Endothelial cell of umbilical vein (primary cell): ENCODE results near the gene ZSCAN12. TPM values are rescaled to one million over a fixed set of nuclear protein-coding genes. Genes with fewer than 3 reads are reported as not detected.

Experiments
- BruUV-seq: library from RNA; stranded (reverse); fragments of 400-500 nt; replicated peaks from 2 replicates; lab custom pipeline; 2021; lab: Mats Ljungman, UMichigan
- CTCF ChIA-PET: fragments of 300-600, 350-600 bp; sonication (Branson Sonifier 250); formaldehyde crosslinking; loops from one replicate; lab custom pipeline; 2021; ENCODE audit warnings: antibody characterized with exemption, inconsistent platforms; lab: Charles Lee
- POLR2A ChIA-PET: fragments of 300-600, 350-600 bp; sonication (Branson Sonifier 250); formaldehyde crosslinking; loops from one replicate; lab custom pipeline; 2021; ENCODE audit warnings: antibody characterized with exemption, inconsistent platforms; lab: Charles Lee
- DNase-seq: peaks from one replicate; pipeline ENCODE4 v3.0.0-alpha.2; 2011; ENCODE audit warnings: low read depth, low spot score
- FAIRE-seq: peaks from 2 replicates; lab custom pipeline; 2011; peaks lifted over from hg19 to GRCh38; lab: Jason Lieb, UNC
- H2AFZ ChIP-seq: 2 replicates; pipeline ENCODE4 v1.6.0; 2012; ENCODE audit warnings: low read depth, low read length, control low read depth, inconsistent platforms
- H3K27ac ChIP-seq: 2 replicates; pipeline ENCODE4 v1.5.1; 2011; ENCODE audit warnings: low read depth, mild to moderate bottlenecking, control low read depth, low read length, moderate library complexity; ENCODE audit not compliant: insufficient read depth
- H3K27me3 ChIP-seq, 2 experiments: 2 replicates each; pipeline versions ENCODE4 v1.6.0 to v1.6.1; 2011; ENCODE audit warnings: low read length in 2 of 2, mixed read lengths in 1 of 2; ENCODE audit not compliant: control insufficient read depth in 2 of 2, insufficient read depth in 2 of 2
- H3K36me3 ChIP-seq, 2 experiments: 2 replicates in 1 of 2; 3 replicates in 1 of 2; pipeline ENCODE4 v1.5.1; 2011; ENCODE audit warnings: low read length in 2 of 2, mild to moderate bottlenecking in 1 of 2, moderate library complexity in 1 of 2; ENCODE audit not compliant: control insufficient read depth in 2 of 2, insufficient read depth in 2 of 2; ENCODE audit errors: extremely low read depth in 1 of 2
- H3K4me1 ChIP-seq: 3 replicates; pipeline ENCODE4 v1.5.1; 2011; ENCODE audit warnings: mild to moderate bottlenecking, low read length; ENCODE audit not compliant: control insufficient read depth, insufficient read depth; ENCODE audit errors: extremely low read depth
- H3K4me2 ChIP-seq: 2 replicates; pipeline ENCODE4 v1.6.1; 2011; ENCODE audit warnings: low read length, control low read depth, mixed read lengths; ENCODE audit not compliant: insufficient read depth
- H3K4me3 ChIP-seq, 3 experiments: fragments of 200-600 bp in 1 of 3; sonication (generic), shearing (Covaris generic) in 1 of 3; replicated peaks in 1 of 3; 2 replicates each; pipeline ENCODE4 v1.5.1; 2011 to 2016; ENCODE audit warnings: control low read depth in 3 of 3, low read length in 3 of 3, mild to moderate bottlenecking in 2 of 3, inconsistent platforms in 1 of 3, low read depth in 1 of 3, moderate library complexity in 1 of 3; ENCODE audit not compliant: insufficient read depth in 1 of 3
- H3K79me2 ChIP-seq: 2 replicates; pipeline ENCODE4 v1.6.0; 2012; ENCODE audit warnings: low read length, inconsistent platforms; ENCODE audit not compliant: control insufficient read depth, insufficient read depth
- H3K9ac ChIP-seq: replicated peaks from 2 replicates; pipeline ENCODE3; 2011; ENCODE audit warnings: low read length, control low read depth; ENCODE audit not compliant: insufficient read depth; ENCODE audit errors: extremely low read depth
- H3K9me1 ChIP-seq: replicated peaks from 3 replicates; pipeline ENCODE4 v1.6.0; 2011; ENCODE audit warnings: mild to moderate bottlenecking, low read length; ENCODE audit not compliant: control insufficient read depth, insufficient read depth; ENCODE audit errors: extremely low read depth
- H3K9me3 ChIP-seq: replicated peaks from 2 replicates; pipeline ENCODE4 v1.5.1; 2012; ENCODE audit warnings: low read length, inconsistent platforms; ENCODE audit not compliant: control insufficient read depth, insufficient read depth
- H4K20me1 ChIP-seq: replicated peaks from 2 replicates; pipeline ENCODE3; 2011; ENCODE audit warnings: mild to moderate bottlenecking, low read length; ENCODE audit not compliant: control insufficient read depth, insufficient read depth; ENCODE audit errors: extremely low read depth
- EZH2 ChIP-seq: IDR thresholded peaks from 2 replicates; pipeline ENCODE4 v1.6.1; 2012; ENCODE audit warnings: borderline replicate concordance, low read depth, mild to moderate bottlenecking, moderate library complexity, low read length, inconsistent platforms; ENCODE audit not compliant: severe bottlenecking
- FOS ChIP-seq: IDR thresholded peaks from 2 replicates; pipeline ENCODE4 v1.6.1; 2011; ENCODE audit warnings: mild to moderate bottlenecking, low read length, moderate library complexity, borderline replicate concordance; ENCODE audit not compliant: insufficient read depth
- GATA2 ChIP-seq: IDR thresholded peaks from 2 replicates; pipeline ENCODE4 v1.7.0; 2011; ENCODE audit warnings: low read depth, mild to moderate bottlenecking, moderate library complexity, mixed read lengths, low read length; ENCODE audit not compliant: insufficient read length, insufficient read depth
- JUN ChIP-seq: IDR thresholded peaks from 2 replicates; pipeline ENCODE4 v1.6.1; 2011; ENCODE audit warnings: borderline replicate concordance, low read depth; ENCODE audit not compliant: insufficient read length, insufficient read depth
- MYC ChIP-seq: IDR thresholded peaks from one replicate; pipeline ENCODE4 v1.6.1; 2011; ENCODE audit warnings: mild to moderate bottlenecking, low read depth, low read length
- POLR2A ChIP-seq: IDR thresholded peaks from 2 replicates; pipeline ENCODE4 v1.6.1; 2012; ENCODE audit warnings: low read depth, mild to moderate bottlenecking, control low read depth, low read length
- POLR2AphosphoS5 ChIP-seq: IDR thresholded peaks from 2 replicates; pipeline ENCODE4 v1.6.1; 2012; ENCODE audit warnings: low read depth, mild to moderate bottlenecking, control low read depth, low read length, moderate library complexity; ENCODE audit not compliant: insufficient read depth
- dilution Hi-C: fragments of 300-500 bp; cut with MboI; formaldehyde crosslinking; loops from one replicate; pipeline ENCODE4 v1.15.0; 2019; ENCODE audit warnings: low sequenced_read_pairs; ENCODE audit not compliant: extremely low pct_ligation_motif_present
- intact Hi-C: fragments of 100-400 bp; cut with micrococcal nuclease; formaldehyde crosslinking; loops from one replicate; pipeline ENCODE4 v1.10.0; 2022
- polyA plus RNA-seq, 4 experiments: library from polyadenylated mRNA; depleted of rRNA in 3 of 4; stranded (reverse) in 3 of 4; unstranded in 1 of 4; fragments of >200 nt; gene quantifications; 2 replicates each; pipeline versions ENCODE4 v1.2.1 to v1.2.3, GENCODE V29; 2011 to 2012; ENCODE audit warnings: missing spikeins in 1 of 4
- total RNA-seq: library from RNA; stranded (reverse); gene quantifications from 2 replicates; pipeline ENCODE4 v1.2.3, GENCODE V29; 2021
- TF ChIP-seq, protein P1 (sequence below), 2 donors: IDR thresholded peaks; 1 replicate in 1 of 2; 2 replicates in 1 of 2; pipeline ENCODE4 v1.5.1; 2011; ENCODE audit warnings: low read length in 2 of 2, mild to moderate bottlenecking in 2 of 2, moderate library complexity in 2 of 2, control low read depth in 1 of 2, inconsistent platforms in 1 of 2, low read depth in 1 of 2; ENCODE audit not compliant: insufficient read depth in 1 of 2; ENCODE audit errors: extremely low read depth in 1 of 2
- TF ChIP-seq, protein P2 (sequence below): IDR thresholded peaks from 2 replicates; pipeline ENCODE4 v1.6.1; 2011; ENCODE audit not compliant: insufficient read depth, insufficient read length

Gene ZSCAN12
- total and polyA plus RNA-seq, 2 donors (not counting 3 experiments of a cell fraction or from before 2014, with no cell fraction given), result 1.3 to 4.4 TPM

DNA sequence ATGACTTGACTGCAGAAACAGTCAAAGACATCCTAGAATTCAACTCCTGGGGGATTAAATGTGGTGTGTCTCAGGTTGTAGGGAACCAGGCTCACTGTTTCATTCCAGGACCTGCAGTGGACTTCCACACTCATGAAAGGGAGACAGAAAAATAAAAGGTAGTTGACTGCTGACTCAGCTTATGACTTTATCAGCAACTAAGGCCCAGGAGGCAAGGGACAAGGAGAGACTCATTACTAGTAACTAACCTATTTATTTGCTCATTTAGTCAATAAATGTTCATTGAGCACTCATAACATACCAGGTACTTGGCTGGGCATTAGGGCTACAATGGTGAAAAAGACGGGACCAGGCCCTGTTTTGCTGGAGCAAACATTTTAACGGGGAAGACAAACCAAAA, 66.5 kb downstream of the ZSCAN12 start:
- intact Hi-C loops, result no loop called here
- no peak overlapping the region for H3K4me2 ChIP-seq
- H3K36me3 ChIP-seq, result no peaks in the 10 kb centered on the region
- dilution Hi-C loops, result no loop called here
- H4K20me1 ChIP-seq, result no peaks in the 10 kb centered on the region
- no peak for FAIRE-seq
- no peak for DNase-seq
- H3K9ac ChIP-seq, result no peak overlapping the region
- no peaks in the 10 kb centered on the region for H3K27me3 ChIP-seq
- POLR2A ChIA-PET, result no interaction called here
- no peak overlapping the region for H3K27ac ChIP-seq
- TF ChIP-seq, protein P1, sequence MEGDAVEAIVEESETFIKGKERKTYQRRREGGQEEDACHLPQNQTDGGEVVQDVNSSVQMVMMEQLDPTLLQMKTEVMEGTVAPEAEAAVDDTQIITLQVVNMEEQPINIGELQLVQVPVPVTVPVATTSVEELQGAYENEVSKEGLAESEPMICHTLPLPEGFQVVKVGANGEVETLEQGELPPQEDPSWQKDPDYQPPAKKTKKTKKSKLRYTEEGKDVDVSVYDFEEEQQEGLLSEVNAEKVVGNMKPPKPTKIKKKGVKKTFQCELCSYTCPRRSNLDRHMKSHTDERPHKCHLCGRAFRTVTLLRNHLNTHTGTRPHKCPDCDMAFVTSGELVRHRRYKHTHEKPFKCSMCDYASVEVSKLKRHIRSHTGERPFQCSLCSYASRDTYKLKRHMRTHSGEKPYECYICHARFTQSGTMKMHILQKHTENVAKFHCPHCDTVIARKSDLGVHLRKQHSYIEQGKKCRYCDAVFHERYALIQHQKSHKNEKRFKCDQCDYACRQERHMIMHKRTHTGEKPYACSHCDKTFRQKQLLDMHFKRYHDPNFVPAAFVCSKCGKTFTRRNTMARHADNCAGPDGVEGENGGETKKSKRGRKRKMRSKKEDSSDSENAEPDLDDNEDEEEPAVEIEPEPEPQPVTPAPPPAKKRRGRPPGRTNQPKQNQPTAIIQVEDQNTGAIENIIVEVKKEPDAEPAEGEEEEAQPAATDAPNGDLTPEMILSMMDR (IDR thresholded peaks at IDR 0.05; ENCODE audit: extremely low read depth in 1 of 2, insufficient read depth in 1 of 2, low read depth in 1 of 2, low read length in 2 of 2), result no peak
- TF ChIP-seq, protein P2, sequence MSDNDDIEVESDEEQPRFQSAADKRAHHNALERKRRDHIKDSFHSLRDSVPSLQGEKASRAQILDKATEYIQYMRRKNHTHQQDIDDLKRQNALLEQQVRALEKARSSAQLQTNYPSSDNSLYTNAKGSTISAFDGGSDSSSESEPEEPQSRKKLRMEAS, result no peak
- TF ChIP-seq POLR2AphosphoS5, result no peak
- no peak for TF ChIP-seq EZH2
- no peak for TF ChIP-seq GATA2
- no peak for TF ChIP-seq FOS
- no peak for TF ChIP-seq POLR2A
- no peak for TF ChIP-seq MYC
- no peak for TF ChIP-seq JUN
- no peaks in the 10 kb centered on the region for H3K79me2 ChIP-seq
- H3K4me3 ChIP-seq, result no peak overlapping the region
- peaks cover 15% of the 10 kb centered on the region for H3K4me1 ChIP-seq
- CTCF ChIA-PET, result interaction anchor here (2.3 kb wide), 1 partner anchor 23 kb away, joined by 9 read pairs; no protein-coding TSS in a partner anchor
- H2AFZ ChIP-seq, result no peak overlapping the region
- H3K9me3 ChIP-seq, result no peaks in the 10 kb centered on the region
- BruUV-seq, result no TSS peak
- H3K9me1 ChIP-seq, result no peaks in the 10 kb centered on the region
